ENCODE results near the gene PDE8B. TPM values are rescaled to one million over a fixed set of nuclear protein-coding genes. Genes with fewer than 3 reads are reported as not detected.

The PDE8B gene
- total RNA-seq, 1 donor from 2014 or later = 7.8 TPM

- no peaks in the 10 kb centered on the region for H3K9me3 Mint-ChIP-seq (ENCODE audit: unreplicated experiment)
- no peak for DNase-seq (ENCODE audit: low spot score)
- H3K27me3 Mint-ChIP-seq (ENCODE audit: unreplicated experiment) = no peaks in the 10 kb centered on the region
- no peaks in the 10 kb centered on the region for H3K4me1 Mint-ChIP-seq (ENCODE audit: unreplicated experiment)
- H3K36me3 Mint-ChIP-seq (ENCODE audit: low read depth, unreplicated experiment) = no peaks in the 10 kb centered on the region
- H3K27ac Mint-ChIP-seq (ENCODE audit: unreplicated experiment) = no peak overlapping the region
- H3K4me3 Mint-ChIP-seq (ENCODE audit: unreplicated experiment) = no peak overlapping the region
- TF ChIP-seq, protein P1, sequence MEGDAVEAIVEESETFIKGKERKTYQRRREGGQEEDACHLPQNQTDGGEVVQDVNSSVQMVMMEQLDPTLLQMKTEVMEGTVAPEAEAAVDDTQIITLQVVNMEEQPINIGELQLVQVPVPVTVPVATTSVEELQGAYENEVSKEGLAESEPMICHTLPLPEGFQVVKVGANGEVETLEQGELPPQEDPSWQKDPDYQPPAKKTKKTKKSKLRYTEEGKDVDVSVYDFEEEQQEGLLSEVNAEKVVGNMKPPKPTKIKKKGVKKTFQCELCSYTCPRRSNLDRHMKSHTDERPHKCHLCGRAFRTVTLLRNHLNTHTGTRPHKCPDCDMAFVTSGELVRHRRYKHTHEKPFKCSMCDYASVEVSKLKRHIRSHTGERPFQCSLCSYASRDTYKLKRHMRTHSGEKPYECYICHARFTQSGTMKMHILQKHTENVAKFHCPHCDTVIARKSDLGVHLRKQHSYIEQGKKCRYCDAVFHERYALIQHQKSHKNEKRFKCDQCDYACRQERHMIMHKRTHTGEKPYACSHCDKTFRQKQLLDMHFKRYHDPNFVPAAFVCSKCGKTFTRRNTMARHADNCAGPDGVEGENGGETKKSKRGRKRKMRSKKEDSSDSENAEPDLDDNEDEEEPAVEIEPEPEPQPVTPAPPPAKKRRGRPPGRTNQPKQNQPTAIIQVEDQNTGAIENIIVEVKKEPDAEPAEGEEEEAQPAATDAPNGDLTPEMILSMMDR (IDR thresholded peaks at IDR 0.05; ENCODE audit: unreplicated experiment) = no peak
Measured at GRCh38 chr5:77285251-77285841, 74.9 kb downstream of the PDE8B start.

DNA sequence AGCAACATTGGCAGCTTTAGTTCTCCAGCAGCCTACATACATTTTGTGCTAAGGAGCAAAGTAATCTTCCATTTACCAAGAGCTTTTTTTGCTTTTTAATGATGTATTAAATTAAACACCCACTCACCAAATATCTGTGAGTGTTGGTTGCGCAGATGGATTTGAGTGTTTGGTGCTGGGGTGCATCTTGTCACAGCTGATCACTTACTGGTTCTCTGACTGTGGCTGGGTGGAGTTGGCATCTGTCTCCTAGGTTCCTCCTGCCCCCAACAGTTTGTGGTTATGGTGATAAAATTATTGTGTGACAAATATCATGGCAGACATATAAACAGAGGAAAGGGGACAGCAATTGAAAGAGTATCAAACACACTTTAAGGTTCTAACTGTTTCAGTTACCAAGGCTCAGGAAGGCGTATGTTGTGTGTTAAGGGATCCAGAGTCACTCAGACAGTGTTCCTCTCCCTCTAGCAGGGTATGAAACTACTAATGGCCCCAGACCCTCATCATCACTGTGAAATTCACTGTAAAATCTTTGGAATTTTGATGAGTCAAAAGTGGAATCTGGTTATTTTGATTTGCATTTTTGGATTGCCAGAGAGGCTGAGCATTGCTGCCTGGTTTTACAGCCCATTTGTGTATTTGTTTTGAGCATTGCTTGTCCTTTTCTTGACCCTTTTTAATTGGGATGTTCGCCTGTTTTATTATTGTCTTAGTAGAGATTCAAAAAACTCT is 81.7 kb downstream of the PDE8B start:
- Mint-ChIP-seq H3K27me3 (ENCODE audit: unreplicated experiment) (no peaks in the 10 kb centered on the region), H3K4me3 (ENCODE audit: unreplicated experiment) (no peak overlapping the region), H3K36me3 (ENCODE audit: low read depth, unreplicated experiment) (no peaks in the 10 kb centered on the region), H3K4me1 (ENCODE audit: unreplicated experiment) (no peaks in the 10 kb centered on the region), H3K9me3 (ENCODE audit: unreplicated experiment) (no peaks in the 10 kb centered on the region), H3K27ac (ENCODE audit: unreplicated experiment) (no peak overlapping the region)
- no peak for DNase-seq (ENCODE audit: low spot score)
- TF ChIP-seq, protein P1 (IDR thresholded peaks at IDR 0.05; ENCODE audit: unreplicated experiment) = no peak

GRCh38 chr5:77294185-77294584 is 83.7 kb downstream of the PDE8B start:
- Mint-ChIP-seq H3K4me3 (ENCODE audit: unreplicated experiment) (no peak overlapping the region), H3K4me1 (ENCODE audit: unreplicated experiment) (no peaks in the 10 kb centered on the region), H3K27me3 (ENCODE audit: unreplicated experiment) (peaks cover 1% of the 10 kb centered on the region), H3K9me3 (ENCODE audit: unreplicated experiment) (no peaks in the 10 kb centered on the region), H3K27ac (ENCODE audit: unreplicated experiment) (no peak overlapping the region), H3K36me3 (ENCODE audit: low read depth, unreplicated experiment) (no peaks in the 10 kb centered on the region)
- TF ChIP-seq, protein P1 (IDR thresholded peaks at IDR 0.05; ENCODE audit: unreplicated experiment) = no peak
- no peak for DNase-seq (ENCODE audit: low spot score)

GRCh38 chr5:77295863-77296378 is 85.4 kb downstream of the PDE8B start:
- Mint-ChIP-seq H3K36me3 (ENCODE audit: low read depth, unreplicated experiment) (no peaks in the 10 kb centered on the region), H3K27me3 (ENCODE audit: unreplicated experiment) (peaks cover 1% of the 10 kb centered on the region), H3K27ac (ENCODE audit: unreplicated experiment) (no peak overlapping the region), H3K4me1 (ENCODE audit: unreplicated experiment) (no peaks in the 10 kb centered on the region), H3K9me3 (ENCODE audit: unreplicated experiment) (no peaks in the 10 kb centered on the region), H3K4me3 (ENCODE audit: unreplicated experiment) (no peak overlapping the region)
- TF ChIP-seq, protein P1 (IDR thresholded peaks at IDR 0.05; ENCODE audit: unreplicated experiment) = no peak
- no peak for DNase-seq (ENCODE audit: low spot score)

DNA sequence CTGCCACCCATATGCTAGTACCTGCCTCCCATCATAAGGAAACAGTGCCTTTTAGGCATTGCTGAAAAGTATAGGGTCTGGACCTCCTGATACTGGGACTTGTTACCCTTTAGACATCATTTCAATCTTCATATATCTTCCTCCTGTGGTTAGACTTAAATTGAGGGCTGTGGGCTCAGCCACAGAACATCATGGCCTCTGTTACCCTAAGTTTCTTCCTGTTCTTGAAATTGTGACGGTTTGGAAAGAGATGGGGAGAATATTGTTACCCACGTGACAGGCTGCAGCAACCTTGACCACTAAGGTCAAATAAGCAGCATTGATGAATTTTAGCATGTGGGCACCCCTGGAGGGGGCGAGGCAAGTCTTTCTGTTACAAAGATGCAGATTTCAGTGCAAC is 87.7 kb downstream of the PDE8B start:
- Mint-ChIP-seq H3K4me1 (ENCODE audit: unreplicated experiment) (no peaks in the 10 kb centered on the region), H3K4me3 (ENCODE audit: unreplicated experiment) (no peak overlapping the region), H3K27ac (ENCODE audit: unreplicated experiment) (no peak overlapping the region), H3K27me3 (ENCODE audit: unreplicated experiment) (peaks cover 1% of the 10 kb centered on the region), H3K9me3 (ENCODE audit: unreplicated experiment) (no peaks in the 10 kb centered on the region), H3K36me3 (ENCODE audit: low read depth, unreplicated experiment) (no peaks in the 10 kb centered on the region)
- TF ChIP-seq, protein P1 (IDR thresholded peaks at IDR 0.05; ENCODE audit: unreplicated experiment) = no peak
- no peak for DNase-seq (ENCODE audit: low spot score)

Data from endothelial cell (in vitro differentiated cells).